Activated B cell treated with CpG ODN at 0.5 μM for 24 hours (primary cell): ENCODE data around the gene TASOR2. TPM values are rescaled to one million over a fixed set of nuclear protein-coding genes. Genes with fewer than 3 reads are reported as not detected.

Experiments
- ATAC-seq: fragments of 200-7000 bp; cut with Tn5 transposase; one replicate; pipeline ENCODE4 v1.10.0; 2021; ENCODE audit warnings: low read depth, mild to moderate bottlenecking, moderate library complexity
- CTCF ChIA-PET: fragments of 350-600 bp; sonication (Branson Sonifier 250); formaldehyde crosslinking; loops from one replicate; lab custom pipeline; 2021; ENCODE audit warnings: antibody characterized with exemption; lab: Charles Lee
- POLR2A ChIA-PET: fragments of 350-600 bp; sonication (Branson Sonifier 250); formaldehyde crosslinking; loops from one replicate; lab custom pipeline; 2021; ENCODE audit warnings: antibody characterized with exemption; lab: Charles Lee
- DNase-seq: peaks from one replicate; pipeline ENCODE4 v3.0.0; 2022
- H3K27ac Mint-ChIP-seq: one replicate; pipeline ENCODE4 v1.8.0; 2020; ENCODE audit warnings: mixed read lengths
- H3K27me3 Mint-ChIP-seq: one replicate; pipeline ENCODE4 v1.8.0; 2021; ENCODE audit warnings: mixed read lengths
- H3K36me3 Mint-ChIP-seq: one replicate; pipeline ENCODE4 v1.8.0; 2021; ENCODE audit warnings: low read depth, mixed read lengths
- H3K4me1 Mint-ChIP-seq: one replicate; pipeline ENCODE4 v1.8.0; 2021; ENCODE audit warnings: mixed read lengths
- H3K4me3 Mint-ChIP-seq: one replicate; pipeline ENCODE4 v1.8.0; 2020; ENCODE audit warnings: mild to moderate bottlenecking, mixed read lengths
- H3K9me3 Mint-ChIP-seq: one replicate; pipeline ENCODE4 v1.8.0; 2020; ENCODE audit warnings: mixed read lengths
- intact Hi-C: fragments of 100-400 bp; cut with micrococcal nuclease; formaldehyde crosslinking; loops from one replicate; pipeline ENCODE4 v1.15.1; 2024
- total RNA-seq: library from RNA; stranded (reverse); gene quantifications from 2 replicates; pipeline ENCODE4 v1.2.3, GENCODE V29; 2022
- TF ChIP-seq, protein P1 (sequence below): fragments of 200-600 bp; IDR thresholded peaks from one replicate; pipeline ENCODE4 v1.8.0; 2022; ENCODE audit warnings: antibody characterized with exemption, mild to moderate bottlenecking

Gene TASOR2
- total RNA-seq, 1 donor from 2014 or later, result 81.4 TPM

GRCh38 chr10:5661043-5661442 is 23.6 kb upstream of the TASOR2 start:
- intact Hi-C loops, result no loop called here
- Mint-ChIP-seq H3K27ac (no peak overlapping the region), H3K9me3 (no peaks in the 10 kb centered on the region), H3K4me3 (no peak overlapping the region), H3K4me1 (peaks cover 39% of the 10 kb centered on the region), H3K27me3 (peaks cover 2% of the 10 kb centered on the region), H3K36me3 (no peaks in the 10 kb centered on the region)
- ChIA-PET CTCF (no interaction called here), POLR2A (no interaction called here)
- no peak for DNase-seq
- ATAC-seq, result no peak
- TF ChIP-seq, protein P1, sequence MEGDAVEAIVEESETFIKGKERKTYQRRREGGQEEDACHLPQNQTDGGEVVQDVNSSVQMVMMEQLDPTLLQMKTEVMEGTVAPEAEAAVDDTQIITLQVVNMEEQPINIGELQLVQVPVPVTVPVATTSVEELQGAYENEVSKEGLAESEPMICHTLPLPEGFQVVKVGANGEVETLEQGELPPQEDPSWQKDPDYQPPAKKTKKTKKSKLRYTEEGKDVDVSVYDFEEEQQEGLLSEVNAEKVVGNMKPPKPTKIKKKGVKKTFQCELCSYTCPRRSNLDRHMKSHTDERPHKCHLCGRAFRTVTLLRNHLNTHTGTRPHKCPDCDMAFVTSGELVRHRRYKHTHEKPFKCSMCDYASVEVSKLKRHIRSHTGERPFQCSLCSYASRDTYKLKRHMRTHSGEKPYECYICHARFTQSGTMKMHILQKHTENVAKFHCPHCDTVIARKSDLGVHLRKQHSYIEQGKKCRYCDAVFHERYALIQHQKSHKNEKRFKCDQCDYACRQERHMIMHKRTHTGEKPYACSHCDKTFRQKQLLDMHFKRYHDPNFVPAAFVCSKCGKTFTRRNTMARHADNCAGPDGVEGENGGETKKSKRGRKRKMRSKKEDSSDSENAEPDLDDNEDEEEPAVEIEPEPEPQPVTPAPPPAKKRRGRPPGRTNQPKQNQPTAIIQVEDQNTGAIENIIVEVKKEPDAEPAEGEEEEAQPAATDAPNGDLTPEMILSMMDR, result no peak

DNA sequence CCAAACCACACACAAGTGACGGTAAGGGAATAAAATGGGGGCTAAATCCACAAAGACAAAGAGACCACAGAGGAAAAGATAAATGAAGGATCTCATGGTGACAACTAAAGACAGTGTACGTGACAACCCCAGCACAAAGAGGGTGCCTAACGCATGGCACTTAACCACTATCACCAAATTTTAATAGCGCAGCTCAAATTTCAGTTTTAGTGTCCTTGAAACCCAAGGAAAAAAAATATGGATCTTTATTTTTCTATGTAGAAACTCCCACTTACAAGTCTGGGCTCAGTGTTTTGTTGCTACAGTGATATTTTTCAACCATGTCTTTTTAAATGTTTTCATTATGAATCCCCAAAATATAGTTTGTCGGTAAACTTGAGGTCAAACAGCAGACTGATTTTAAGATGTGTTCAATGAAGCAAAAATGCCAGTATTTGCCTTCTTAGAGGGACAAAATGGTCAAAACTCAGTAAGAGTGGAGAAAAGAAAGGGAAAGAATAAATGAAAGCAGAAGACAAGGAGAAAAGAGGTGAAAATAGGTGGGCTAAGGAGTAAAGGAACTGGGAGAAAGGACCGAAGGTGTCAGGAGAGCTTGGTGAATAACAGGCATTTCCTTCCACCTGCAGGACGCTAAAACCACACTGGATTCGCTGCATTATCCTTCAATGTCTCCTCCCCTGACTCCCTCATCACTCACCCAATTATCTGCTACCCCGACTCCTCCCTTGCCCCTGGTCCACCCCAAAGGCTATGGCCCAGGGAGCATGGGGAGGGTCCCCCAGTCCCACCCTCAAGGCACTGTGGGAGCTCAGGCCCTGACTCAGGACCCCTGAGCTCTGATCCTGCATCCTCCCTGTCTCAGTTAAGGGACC is 21.7 kb upstream of the TASOR2 start:
- intact Hi-C loops, result no loop called here
- POLR2A ChIA-PET, result no interaction called here
- CTCF ChIA-PET, result no interaction called here
- Mint-ChIP-seq H3K36me3 (no peaks in the 10 kb centered on the region), H3K9me3 (no peaks in the 10 kb centered on the region), H3K27me3 (peaks cover 2% of the 10 kb centered on the region), H3K4me1 (peaks cover 35% of the 10 kb centered on the region), H3K27ac (peak overlapping the region; percentile 41), H3K4me3 (no peak overlapping the region)
- ATAC-seq (no peak), DNase-seq (no peak)
- TF ChIP-seq, protein P1, result no peak

- ATAC-seq (no peak), DNase-seq (no peak)
- Mint-ChIP-seq H3K36me3 (no peaks in the 10 kb centered on the region), H3K27ac (no peak overlapping the region), H3K4me3 (no peak overlapping the region), H3K4me1 (peaks cover 35% of the 10 kb centered on the region), H3K27me3 (peaks cover 2% of the 10 kb centered on the region), H3K9me3 (no peaks in the 10 kb centered on the region)
- TF ChIP-seq, protein P1, result no peak
- ChIA-PET POLR2A (interaction anchor here (0.5 kb wide), 1 partner anchor 393 kb away, joined by 3 read pairs; no protein-coding TSS in a partner anchor), CTCF (no interaction called here)
- intact Hi-C loops, result no loop called here
Measured at GRCh38 chr10:5663692-5664427, 20.8 kb upstream of the TASOR2 start.

GRCh38 chr10:5665373-5666007 is 19.1 kb upstream of the TASOR2 start:
- Mint-ChIP-seq H3K9me3 (no peaks in the 10 kb centered on the region), H3K36me3 (no peaks in the 10 kb centered on the region), H3K4me3 (peak overlapping the region; percentile 84), H3K27me3 (no peaks in the 10 kb centered on the region), H3K4me1 (peaks cover 20% of the 10 kb centered on the region), H3K27ac (peak overlapping the region; percentile 5)
- TF ChIP-seq, protein P1, result no peak
- ATAC-seq (peak; percentile 16), DNase-seq (no peak)
- POLR2A ChIA-PET, result interaction anchor here (1.7 kb wide), 1 partner anchor 19 kb away, joined by 4 read pairs; the partner anchor contains the start of gene TASOR2
- intact Hi-C loops, result loop anchor here (2.0 kb wide), 1 partner anchor 19 kb away; the partner anchor contains the start of gene TASOR2
- CTCF ChIA-PET, result no interaction called here
